Glutamatergic neuron (in vitro differentiated cells): ENCODE data around the gene DCUN1D2. TPM values are rescaled to one million over a fixed set of nuclear protein-coding genes. Genes with fewer than 3 reads are reported as not detected.

Experiments used
- DNase-seq: peaks from one replicate; pipeline ENCODE4 v3.0.0; 2022
- H3K27ac Mint-ChIP-seq: one replicate; pipeline ENCODE4 v1.8.0; 2020; ENCODE audit warnings: mild to moderate bottlenecking, mixed read lengths, inconsistent platforms; ENCODE audit not compliant: unreplicated experiment
- H3K27me3 Mint-ChIP-seq: one replicate; pipeline ENCODE4 v1.8.0; 2020; ENCODE audit warnings: mild to moderate bottlenecking, moderate library complexity, mixed read lengths, inconsistent platforms; ENCODE audit not compliant: unreplicated experiment
- H3K36me3 Mint-ChIP-seq: one replicate; pipeline ENCODE4 v1.8.0; 2020; ENCODE audit warnings: mild to moderate bottlenecking, mixed read lengths, inconsistent platforms; ENCODE audit not compliant: unreplicated experiment
- H3K4me1 Mint-ChIP-seq: one replicate; pipeline ENCODE4 v1.8.0; 2020; ENCODE audit warnings: mild to moderate bottlenecking, low read depth, mixed read lengths, inconsistent platforms; ENCODE audit not compliant: unreplicated experiment
- H3K4me3 Mint-ChIP-seq: one replicate; pipeline ENCODE4 v1.8.0; 2020; ENCODE audit warnings: mild to moderate bottlenecking, mixed read lengths, inconsistent platforms; ENCODE audit not compliant: unreplicated experiment
- H3K9me3 Mint-ChIP-seq: one replicate; pipeline ENCODE4 v1.8.0; 2020; ENCODE audit warnings: mild to moderate bottlenecking, moderate library complexity, mixed read lengths, inconsistent platforms; ENCODE audit not compliant: unreplicated experiment
- total RNA-seq: library from RNA; stranded (reverse); fragmentation: NEBNext Ultra II Directional; extraction: Animal tissue kit (Norgen Biotek cat#: 25700); gene quantifications from one replicate; pipeline ENCODE4 v1.2.1, GENCODE V29; 2021; ENCODE audit not compliant: unreplicated experiment
- TF ChIP-seq, protein P1 (sequence below): fragments of 200-600 bp; sonication (generic); IDR thresholded peaks from one replicate; pipeline ENCODE4 v1.5.0; 2021; ENCODE audit not compliant: partially characterized antibody, unreplicated experiment

The DCUN1D2 gene
- total RNA-seq, 1 donor from 2014 or later, result 97.7 TPM

DNA sequence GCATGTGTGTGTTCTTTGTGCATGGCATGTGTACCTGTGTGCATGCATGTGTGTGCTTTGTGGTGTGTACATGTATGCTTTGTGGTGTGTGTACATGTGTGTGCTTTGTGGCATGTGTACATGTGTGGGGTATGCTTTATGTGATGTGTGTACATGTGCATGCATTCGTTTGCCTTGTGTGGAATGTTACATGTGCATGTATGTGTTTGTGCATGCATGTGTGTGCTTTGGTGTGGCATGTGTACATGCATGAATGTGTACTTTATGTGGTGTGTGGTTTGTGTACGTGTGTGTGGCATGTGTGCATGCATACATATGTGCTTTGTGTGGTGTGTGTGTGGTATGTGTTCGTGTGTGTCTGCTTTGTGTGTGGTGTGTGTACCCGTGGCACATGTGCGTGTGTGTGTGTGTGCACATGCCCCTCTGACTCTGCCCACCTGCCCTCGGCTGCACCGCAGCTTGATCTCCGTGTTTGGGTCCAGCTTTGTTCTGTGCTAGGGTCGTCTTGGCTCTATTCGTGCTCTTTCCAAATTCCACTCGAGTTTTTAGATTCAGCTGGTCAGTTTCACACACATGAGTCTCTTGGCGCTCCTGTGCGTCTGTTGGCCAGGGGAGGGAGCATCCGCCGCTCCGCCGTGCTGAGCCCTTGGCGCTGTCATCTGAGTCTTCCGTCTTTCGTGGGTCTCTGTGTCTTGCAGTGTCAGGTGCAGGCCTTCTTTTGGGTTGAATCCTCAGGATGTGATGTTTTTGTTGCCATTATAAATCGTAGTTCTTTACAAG is 47.6 kb upstream of the DCUN1D2 start:
- Mint-ChIP-seq H3K4me3 (no peak overlapping the region), H3K36me3 (peaks cover 18% of the 10 kb centered on the region), H3K27ac (no peak overlapping the region), H3K9me3 (peaks cover 12% of the 10 kb centered on the region), H3K4me1 (peaks cover 8% of the 10 kb centered on the region), H3K27me3 (peaks cover 3% of the 10 kb centered on the region)
- DNase-seq, result no peak
- TF ChIP-seq, protein P1, sequence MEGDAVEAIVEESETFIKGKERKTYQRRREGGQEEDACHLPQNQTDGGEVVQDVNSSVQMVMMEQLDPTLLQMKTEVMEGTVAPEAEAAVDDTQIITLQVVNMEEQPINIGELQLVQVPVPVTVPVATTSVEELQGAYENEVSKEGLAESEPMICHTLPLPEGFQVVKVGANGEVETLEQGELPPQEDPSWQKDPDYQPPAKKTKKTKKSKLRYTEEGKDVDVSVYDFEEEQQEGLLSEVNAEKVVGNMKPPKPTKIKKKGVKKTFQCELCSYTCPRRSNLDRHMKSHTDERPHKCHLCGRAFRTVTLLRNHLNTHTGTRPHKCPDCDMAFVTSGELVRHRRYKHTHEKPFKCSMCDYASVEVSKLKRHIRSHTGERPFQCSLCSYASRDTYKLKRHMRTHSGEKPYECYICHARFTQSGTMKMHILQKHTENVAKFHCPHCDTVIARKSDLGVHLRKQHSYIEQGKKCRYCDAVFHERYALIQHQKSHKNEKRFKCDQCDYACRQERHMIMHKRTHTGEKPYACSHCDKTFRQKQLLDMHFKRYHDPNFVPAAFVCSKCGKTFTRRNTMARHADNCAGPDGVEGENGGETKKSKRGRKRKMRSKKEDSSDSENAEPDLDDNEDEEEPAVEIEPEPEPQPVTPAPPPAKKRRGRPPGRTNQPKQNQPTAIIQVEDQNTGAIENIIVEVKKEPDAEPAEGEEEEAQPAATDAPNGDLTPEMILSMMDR, result no peak

DNA sequence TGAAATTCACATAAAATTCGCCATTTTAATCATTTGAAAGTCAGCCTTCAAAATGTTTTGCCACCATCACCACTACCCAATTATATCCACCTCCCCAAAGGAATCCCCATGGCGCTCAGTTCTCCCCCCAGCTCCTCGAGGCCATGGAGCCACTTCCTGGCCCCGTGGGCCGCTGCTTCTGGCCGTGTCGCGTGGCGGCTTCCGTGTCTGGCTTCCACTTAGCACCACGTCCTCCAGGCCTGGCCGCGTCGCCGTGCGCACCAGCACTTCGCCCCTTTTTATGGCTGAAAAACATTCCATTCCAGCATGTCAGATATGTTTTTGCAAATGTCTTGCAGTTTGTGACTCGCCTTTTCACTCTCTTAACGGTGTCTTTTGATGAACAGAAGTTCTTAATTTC is 46.7 kb upstream of the DCUN1D2 start:
- Mint-ChIP-seq H3K4me3 (no peak overlapping the region), H3K36me3 (peaks cover 18% of the 10 kb centered on the region), H3K9me3 (peaks cover 10% of the 10 kb centered on the region), H3K27ac (no peak overlapping the region), H3K4me1 (peaks cover 8% of the 10 kb centered on the region), H3K27me3 (peaks cover 3% of the 10 kb centered on the region)
- TF ChIP-seq, protein P1, result no peak
- DNase-seq, result no peak

DNA sequence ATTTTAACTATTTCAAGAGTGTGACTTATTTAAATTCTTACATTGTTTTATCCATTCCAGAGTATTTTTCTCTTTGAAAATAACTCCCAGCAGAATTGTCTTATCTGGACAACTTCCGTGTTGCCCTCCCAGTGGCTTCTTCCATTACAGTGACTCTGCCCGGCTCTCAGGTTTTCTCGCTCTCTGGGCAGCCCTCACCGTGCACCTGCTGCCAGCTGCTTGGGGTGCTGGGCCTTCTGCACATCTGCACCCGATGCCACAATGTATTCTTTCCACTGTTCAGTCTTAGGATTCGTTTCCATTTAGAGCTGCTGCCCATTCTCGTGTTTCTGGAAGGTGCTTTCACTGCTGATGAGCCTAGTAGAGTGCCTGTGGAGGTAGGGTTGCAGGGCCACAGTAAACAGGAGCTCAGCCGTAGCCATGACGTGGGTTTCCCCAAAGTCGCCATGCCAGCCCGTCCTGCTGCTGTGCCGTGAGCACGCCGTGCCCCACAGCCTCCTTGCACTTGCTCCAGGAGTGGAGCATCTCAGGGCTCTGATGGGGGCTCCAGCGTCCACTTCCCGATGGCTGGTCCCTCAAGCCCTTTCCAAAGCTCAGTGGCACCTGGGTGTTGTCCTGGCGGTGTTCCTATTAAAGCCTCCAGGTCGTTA is 46.1 kb upstream of the DCUN1D2 start:
- DNase-seq, result no peak
- Mint-ChIP-seq H3K4me1 (peaks cover 10% of the 10 kb centered on the region), H3K36me3 (peaks cover 18% of the 10 kb centered on the region), H3K4me3 (no peak overlapping the region), H3K27me3 (peaks cover 3% of the 10 kb centered on the region), H3K9me3 (peaks cover 10% of the 10 kb centered on the region), H3K27ac (no peak overlapping the region)
- TF ChIP-seq, protein P1, result no peak

DNA sequence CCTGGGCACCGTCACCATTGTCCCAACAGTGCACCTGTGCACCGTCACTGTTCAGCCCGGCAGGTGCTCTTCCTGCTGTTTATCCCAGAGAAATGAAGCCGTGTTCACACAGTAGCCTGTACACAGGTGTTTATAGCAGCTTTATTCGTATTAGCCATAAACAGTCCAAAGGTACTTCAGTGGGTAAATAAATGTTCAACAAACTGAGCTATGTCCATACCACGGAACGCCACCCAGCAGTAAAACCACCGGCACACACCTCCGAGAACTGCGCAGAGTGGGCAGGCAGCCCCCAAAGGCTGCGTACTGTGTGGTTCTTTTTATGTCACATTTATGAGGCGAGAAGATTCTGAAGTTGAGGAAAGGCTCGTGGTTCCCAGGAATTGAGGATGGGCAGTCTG is 44.9 kb upstream of the DCUN1D2 start:
- Mint-ChIP-seq H3K9me3 (peaks cover 5% of the 10 kb centered on the region), H3K27me3 (peaks cover 3% of the 10 kb centered on the region), H3K27ac (no peak overlapping the region), H3K4me3 (no peak overlapping the region), H3K4me1 (peaks cover 10% of the 10 kb centered on the region), H3K36me3 (peaks cover 7% of the 10 kb centered on the region)
- no peak for DNase-seq
- TF ChIP-seq, protein P1, result no peak
